Measurements from ENCODE around the gene HS6ST1.

HS6ST1 gene

GRCh38 chr2:128282246-128282975, 36.3 kb downstream of the HS6ST1 start:
- no peaks in the 10 kb centered on the region for H3K27me3 ChIP-seq (ENCODE audit: control insufficient read depth, insufficient read depth, low read length, poor library complexity, severe bottlenecking)
- H3K9me3 ChIP-seq (ENCODE audit: control insufficient read depth, low read length): no peaks in the 10 kb centered on the region
- WGBS, 2 experiments: 88 to 90% methylated on average over 24 of the region's 24 CpGs
- H3K27ac ChIP-seq (ENCODE audit: insufficient read depth, low read depth, low read length, poor library complexity, severe bottlenecking): peak overlapping the region; percentile 16
- no peak overlapping the region for H3K4me3 ChIP-seq (ENCODE audit: insufficient read depth, low read depth, low read length)
- no peaks in the 10 kb centered on the region for H3K4me1 ChIP-seq (ENCODE audit: control insufficient read depth, insufficient read depth, low read length)
- no peaks in the 10 kb centered on the region for H3K36me3 ChIP-seq (ENCODE audit: control insufficient read depth, insufficient read depth, low read length)

- Histone ChIP-seq H3K4me1 (ENCODE audit: control insufficient read depth, insufficient read depth, low read length) (no peaks in the 10 kb centered on the region), H3K27ac (ENCODE audit: insufficient read depth, low read depth, low read length, poor library complexity, severe bottlenecking) (no peak overlapping the region), H3K27me3 (ENCODE audit: control insufficient read depth, insufficient read depth, low read length, poor library complexity, severe bottlenecking) (no peaks in the 10 kb centered on the region), H3K36me3 (ENCODE audit: control insufficient read depth, insufficient read depth, low read length) (no peaks in the 10 kb centered on the region), H3K9me3 (ENCODE audit: control insufficient read depth, low read length) (no peaks in the 10 kb centered on the region), H3K4me3 (ENCODE audit: insufficient read depth, low read depth, low read length) (no peak overlapping the region)
- 91 to 94% methylated on average over 2 of the region's 2 CpGs for WGBS, 2 experiments
Observed at GRCh38 chr2:128281852-128282245, 36.8 kb downstream of the HS6ST1 start.

- H3K9me3 ChIP-seq (ENCODE audit: control insufficient read depth, low read length): no peaks in the 10 kb centered on the region
- WGBS, 2 experiments: 86 to 88% methylated on average over 5 of the region's 5 CpGs
- no peak overlapping the region for H3K4me3 ChIP-seq (ENCODE audit: insufficient read depth, low read depth, low read length)
- no peak overlapping the region for H3K27ac ChIP-seq (ENCODE audit: insufficient read depth, low read depth, low read length, poor library complexity, severe bottlenecking)
- no peaks in the 10 kb centered on the region for H3K4me1 ChIP-seq (ENCODE audit: control insufficient read depth, insufficient read depth, low read length)
- H3K36me3 ChIP-seq (ENCODE audit: control insufficient read depth, insufficient read depth, low read length): peaks cover under 1% of the 10 kb centered on the region
- H3K27me3 ChIP-seq (ENCODE audit: control insufficient read depth, insufficient read depth, low read length, poor library complexity, severe bottlenecking): no peaks in the 10 kb centered on the region
Observed at GRCh38 chr2:128280901-128281321, 37.8 kb downstream of the HS6ST1 start.

- Histone ChIP-seq H3K27me3 (ENCODE audit: control insufficient read depth, insufficient read depth, low read length, poor library complexity, severe bottlenecking) (no peaks in the 10 kb centered on the region), H3K4me1 (ENCODE audit: control insufficient read depth, insufficient read depth, low read length) (no peaks in the 10 kb centered on the region), H3K27ac (ENCODE audit: insufficient read depth, low read depth, low read length, poor library complexity, severe bottlenecking) (no peak overlapping the region), H3K4me3 (ENCODE audit: insufficient read depth, low read depth, low read length) (no peak overlapping the region), H3K9me3 (ENCODE audit: control insufficient read depth, low read length) (no peaks in the 10 kb centered on the region), H3K36me3 (ENCODE audit: control insufficient read depth, insufficient read depth, low read length) (peaks cover 6% of the 10 kb centered on the region)
- 92 to 94% methylated on average over 12 of the region's 12 CpGs for WGBS, 2 experiments
Observed at GRCh38 chr2:128280158-128280871, 38.4 kb downstream of the HS6ST1 start.

- no peaks in the 10 kb centered on the region for H3K4me1 ChIP-seq (ENCODE audit: control insufficient read depth, insufficient read depth, low read length)
- 94 to 96% methylated on average over 11 of the region's 11 CpGs for WGBS, 2 experiments
- H3K9me3 ChIP-seq (ENCODE audit: control insufficient read depth, low read length): no peaks in the 10 kb centered on the region
- H3K27ac ChIP-seq (ENCODE audit: insufficient read depth, low read depth, low read length, poor library complexity, severe bottlenecking): no peak overlapping the region
- peaks cover 7% of the 10 kb centered on the region for H3K36me3 ChIP-seq (ENCODE audit: control insufficient read depth, insufficient read depth, low read length)
- H3K27me3 ChIP-seq (ENCODE audit: control insufficient read depth, insufficient read depth, low read length, poor library complexity, severe bottlenecking): no peaks in the 10 kb centered on the region
- H3K4me3 ChIP-seq (ENCODE audit: insufficient read depth, low read depth, low read length): no peak overlapping the region
Observed at GRCh38 chr2:128279786-128280157, 38.9 kb downstream of the HS6ST1 start.

GRCh38 chr2:128279009-128279408, 39.7 kb downstream of the HS6ST1 start:
- Histone ChIP-seq H3K9me3 (ENCODE audit: control insufficient read depth, low read length) (no peaks in the 10 kb centered on the region), H3K27ac (ENCODE audit: insufficient read depth, low read depth, low read length, poor library complexity, severe bottlenecking) (no peak overlapping the region), H3K4me3 (ENCODE audit: insufficient read depth, low read depth, low read length) (no peak overlapping the region), H3K36me3 (ENCODE audit: control insufficient read depth, insufficient read depth, low read length) (peaks cover 12% of the 10 kb centered on the region), H3K27me3 (ENCODE audit: control insufficient read depth, insufficient read depth, low read length, poor library complexity, severe bottlenecking) (no peaks in the 10 kb centered on the region), H3K4me1 (ENCODE audit: control insufficient read depth, insufficient read depth, low read length) (no peaks in the 10 kb centered on the region)
- WGBS, 2 experiments: 78 to 92% methylated on average over 6 to 7 of the region's 7 CpGs

- no peak overlapping the region for H3K4me3 ChIP-seq (ENCODE audit: insufficient read depth, low read depth, low read length)
- H3K9me3 ChIP-seq (ENCODE audit: control insufficient read depth, low read length): no peaks in the 10 kb centered on the region
Observed at GRCh38 chr2:128277961-128278681, 40.5 kb downstream of the HS6ST1 start.

GRCh38 chr2:128276878-128277675, 41.6 kb downstream of the HS6ST1 start:
- Histone ChIP-seq H3K27ac (ENCODE audit: insufficient read depth, low read depth, low read length, poor library complexity, severe bottlenecking) (no peak overlapping the region), H3K27me3 (ENCODE audit: control insufficient read depth, insufficient read depth, low read length, poor library complexity, severe bottlenecking) (no peaks in the 10 kb centered on the region), H3K4me3 (ENCODE audit: insufficient read depth, low read depth, low read length) (no peak overlapping the region), H3K36me3 (ENCODE audit: control insufficient read depth, insufficient read depth, low read length) (peaks cover 12% of the 10 kb centered on the region), H3K9me3 (ENCODE audit: control insufficient read depth, low read length) (no peaks in the 10 kb centered on the region), H3K4me1 (ENCODE audit: control insufficient read depth, insufficient read depth, low read length) (no peaks in the 10 kb centered on the region)
- WGBS, 2 experiments: 92% methylated on average over 17 of the region's 17 CpGs

More at GRCh38 chr2:128277961-128278681, 40.5 kb downstream of the HS6ST1 start:
- Histone ChIP-seq H3K27ac (ENCODE audit: insufficient read depth, low read depth, low read length, poor library complexity, severe bottlenecking) (no peak overlapping the region), H3K27me3 (ENCODE audit: control insufficient read depth, insufficient read depth, low read length, poor library complexity, severe bottlenecking) (no peaks in the 10 kb centered on the region), H3K36me3 (ENCODE audit: control insufficient read depth, insufficient read depth, low read length) (peaks cover 12% of the 10 kb centered on the region), H3K4me1 (ENCODE audit: control insufficient read depth, insufficient read depth, low read length) (no peaks in the 10 kb centered on the region)
- WGBS, 2 experiments: 92 to 93% methylated on average over 14 of the region's 14 CpGs

GRCh38 chr2:128275498-128276045, 43.1 kb downstream of the HS6ST1 start:
- no peaks in the 10 kb centered on the region for H3K9me3 ChIP-seq (ENCODE audit: control insufficient read depth, low read length)
- WGBS, 2 experiments: 96 to 97% methylated on average over 14 of the region's 14 CpGs
- peaks cover 12% of the 10 kb centered on the region for H3K36me3 ChIP-seq (ENCODE audit: control insufficient read depth, insufficient read depth, low read length)
- no peaks in the 10 kb centered on the region for H3K27me3 ChIP-seq (ENCODE audit: control insufficient read depth, insufficient read depth, low read length, poor library complexity, severe bottlenecking)
- no peak overlapping the region for H3K4me3 ChIP-seq (ENCODE audit: insufficient read depth, low read depth, low read length)
- no peak overlapping the region for H3K27ac ChIP-seq (ENCODE audit: insufficient read depth, low read depth, low read length, poor library complexity, severe bottlenecking)
- H3K4me1 ChIP-seq (ENCODE audit: control insufficient read depth, insufficient read depth, low read length): no peaks in the 10 kb centered on the region

Measured in ectodermal cell (in vitro differentiated cells).